ENCODE data around the gene TPBGL.

Gene TPBGL, protein sequence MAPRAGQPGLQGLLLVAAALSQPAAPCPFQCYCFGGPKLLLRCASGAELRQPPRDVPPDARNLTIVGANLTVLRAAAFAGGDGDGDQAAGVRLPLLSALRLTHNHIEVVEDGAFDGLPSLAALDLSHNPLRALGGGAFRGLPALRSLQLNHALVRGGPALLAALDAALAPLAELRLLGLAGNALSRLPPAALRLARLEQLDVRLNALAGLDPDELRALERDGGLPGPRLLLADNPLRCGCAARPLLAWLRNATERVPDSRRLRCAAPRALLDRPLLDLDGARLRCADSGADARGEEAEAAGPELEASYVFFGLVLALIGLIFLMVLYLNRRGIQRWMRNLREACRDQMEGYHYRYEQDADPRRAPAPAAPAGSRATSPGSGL

GRCh38 chr11:75240311-75241035 lies at the start of gene TPBGL:
TSS of gene TPBGL (plus strand) at chr11:75240774. CDS start at chr11:75241050, 276 bp downstream.
- no peak for TF ChIP-seq CTCF (IDR thresholded peaks at IDR 0.05; ENCODE audit: low read depth, low read length)
- Histone ChIP-seq H3K9me3 (ENCODE audit: severe bottlenecking) (no peaks in the 10 kb centered on the region), H3K27ac (peak within 1 kb of the TSS; percentile 69), H3K4me3 (ENCODE audit: low read depth, low read length) (peak within 1 kb of the TSS; percentile 60), H3K27me3 (ENCODE audit: insufficient read depth, low read depth, severe bottlenecking) (peaks cover 3% of the 10 kb centered on the region), H3K36me3 (no peaks in the 10 kb centered on the region)
- DNase-seq: peak; percentile 61

DNA sequence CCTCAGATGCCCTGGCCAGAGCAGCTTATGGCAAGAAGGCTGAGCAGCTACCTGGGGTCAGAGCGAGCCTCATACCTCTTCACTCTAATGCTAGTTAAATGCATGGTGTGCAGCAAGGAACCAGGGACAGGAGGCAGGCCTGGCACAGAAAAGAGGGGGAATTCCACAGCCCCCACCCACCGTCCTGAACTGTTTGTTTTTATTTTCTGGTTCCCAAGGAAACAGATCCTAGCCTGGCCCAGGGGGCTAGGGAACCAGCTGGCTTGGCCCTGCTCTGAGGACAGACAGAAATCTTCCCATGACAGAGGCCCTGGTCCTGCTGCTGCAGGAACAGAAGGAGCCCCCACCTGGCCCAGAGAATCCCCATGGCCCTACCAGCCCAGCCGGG lies 49.2 kb upstream of the TPBGL start:
- TF ChIP-seq CTCF (IDR thresholded peaks at IDR 0.05; ENCODE audit: low read depth, low read length): no peak
- H3K27ac ChIP-seq: peak overlapping the region; percentile 23; the same call in 1 of the 2 replicates
- H3K36me3 ChIP-seq: no peaks in the 10 kb centered on the region
- no peaks in the 10 kb centered on the region for H3K9me3 ChIP-seq (ENCODE audit: severe bottlenecking)
- peak; percentile 43 for DNase-seq
- H3K4me3 ChIP-seq (ENCODE audit: low read depth, low read length): no peak overlapping the region
- no peaks in the 10 kb centered on the region for H3K27me3 ChIP-seq (ENCODE audit: insufficient read depth, low read depth, severe bottlenecking)

DNA sequence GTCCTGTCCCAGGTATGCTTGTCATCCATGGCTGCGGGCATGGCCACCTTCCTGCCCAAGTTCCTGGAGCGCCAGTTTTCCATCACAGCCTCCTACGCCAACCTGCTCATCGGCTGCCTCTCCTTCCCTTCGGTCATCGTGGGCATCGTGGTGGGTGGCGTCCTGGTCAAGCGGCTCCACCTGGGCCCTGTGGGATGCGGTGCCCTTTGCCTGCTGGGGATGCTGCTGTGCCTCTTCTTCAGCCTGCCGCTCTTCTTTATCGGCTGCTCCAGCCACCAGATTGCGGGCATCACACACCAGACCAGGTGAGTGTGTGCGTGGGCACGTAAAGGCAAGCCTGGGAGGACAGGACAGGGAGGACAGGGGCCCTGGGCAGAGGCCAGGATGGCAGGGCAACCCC lies 47.3 kb upstream of the TPBGL start:
- TF ChIP-seq CTCF (IDR thresholded peaks at IDR 0.05; ENCODE audit: low read depth, low read length): no peak
- Histone ChIP-seq H3K36me3 (no peaks in the 10 kb centered on the region), H3K27me3 (ENCODE audit: insufficient read depth, low read depth, severe bottlenecking) (no peaks in the 10 kb centered on the region), H3K27ac (no peak overlapping the region), H3K9me3 (ENCODE audit: severe bottlenecking) (no peaks in the 10 kb centered on the region), H3K4me3 (ENCODE audit: low read depth, low read length) (no peak overlapping the region)
- no peak for DNase-seq

DNA sequence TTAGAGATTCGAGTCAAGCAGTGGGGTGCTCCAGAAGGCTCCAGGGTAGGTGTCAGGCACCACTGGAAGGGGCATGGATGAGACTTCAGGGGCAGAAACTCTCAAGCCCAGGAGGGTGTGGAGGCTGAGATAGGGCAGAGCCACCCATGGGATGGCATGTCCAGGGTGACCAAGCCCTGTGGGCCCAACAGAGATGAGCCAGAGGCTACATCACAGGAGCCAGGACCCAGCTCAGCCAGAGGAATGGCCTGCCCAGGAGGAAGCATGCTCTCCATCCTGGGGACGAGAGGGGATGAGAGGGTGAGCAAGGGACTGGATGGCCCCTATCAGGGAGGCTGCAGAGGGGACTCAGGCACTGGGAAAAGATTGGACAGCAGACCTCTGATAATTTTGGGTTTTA lies 46.9 kb upstream of the TPBGL start:
- H3K36me3 ChIP-seq: no peaks in the 10 kb centered on the region
- no peak for TF ChIP-seq CTCF (IDR thresholded peaks at IDR 0.05; ENCODE audit: low read depth, low read length)
- no peaks in the 10 kb centered on the region for H3K9me3 ChIP-seq (ENCODE audit: severe bottlenecking)
- no peak overlapping the region for H3K4me3 ChIP-seq (ENCODE audit: low read depth, low read length)
- no peak overlapping the region for H3K27ac ChIP-seq
- H3K27me3 ChIP-seq (ENCODE audit: insufficient read depth, low read depth, severe bottlenecking): no peaks in the 10 kb centered on the region
- no peak for DNase-seq

GRCh38 chr11:75194147-75194546 lies 46.4 kb upstream of the TPBGL start:
- no peak for TF ChIP-seq CTCF (IDR thresholded peaks at IDR 0.05; ENCODE audit: low read depth, low read length)
- Histone ChIP-seq H3K36me3 (no peaks in the 10 kb centered on the region), H3K4me3 (ENCODE audit: low read depth, low read length) (no peak overlapping the region), H3K27ac (no peak overlapping the region), H3K9me3 (ENCODE audit: severe bottlenecking) (no peaks in the 10 kb centered on the region), H3K27me3 (ENCODE audit: insufficient read depth, low read depth, severe bottlenecking) (no peaks in the 10 kb centered on the region)
- no peak for DNase-seq

Measured in WERI-Rb-1 (cell line).